ENCODE results near the gene ANKRD12. TPM values are rescaled to one million over a fixed set of nuclear protein-coding genes. Genes with fewer than 3 reads are reported as not detected.

The ANKRD12 gene
- total and polyA plus RNA-seq, 7 donors = 5.7 to 49.0 (median 36.7) TPM

DNA sequence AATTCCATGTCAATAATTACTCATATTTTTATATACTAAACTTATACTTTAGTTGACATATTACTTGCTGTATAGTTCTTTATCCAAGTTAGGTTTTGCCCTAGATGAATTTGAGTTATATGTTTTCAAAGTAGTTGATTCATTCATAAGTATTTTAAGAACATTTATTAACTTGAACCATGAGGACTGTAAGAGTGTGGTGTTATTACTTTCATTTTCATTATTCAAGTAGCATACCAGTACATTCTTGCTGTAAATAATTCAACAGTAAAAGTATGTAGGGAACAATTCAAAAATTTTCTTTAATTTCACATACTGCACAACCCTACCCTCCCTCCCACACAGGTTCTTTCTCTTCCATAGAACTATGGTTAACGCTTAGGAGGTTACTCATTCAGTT is 75.4 kb downstream of the ANKRD12 start:
- no peak overlapping the region for H3K4me3 ChIP-seq
- intact Hi-C loops (cut with DNase I) = no loop called here
- no peak overlapping the region for H3K27ac ChIP-seq
- WGBS, 3 donors = 95 to 100% (median 100%) methylated on average over 1 of the region's 1 CpG
- DNase-seq (no peak), ATAC-seq (no peak)
- H3K4me1 ChIP-seq = peaks cover 2% of the 10 kb centered on the region
- no peaks in the 10 kb centered on the region for H3K27me3 ChIP-seq (ENCODE audit: insufficient read depth in 3 of 3, low read length in 2 of 3)
- TF ChIP-seq, protein P1, sequence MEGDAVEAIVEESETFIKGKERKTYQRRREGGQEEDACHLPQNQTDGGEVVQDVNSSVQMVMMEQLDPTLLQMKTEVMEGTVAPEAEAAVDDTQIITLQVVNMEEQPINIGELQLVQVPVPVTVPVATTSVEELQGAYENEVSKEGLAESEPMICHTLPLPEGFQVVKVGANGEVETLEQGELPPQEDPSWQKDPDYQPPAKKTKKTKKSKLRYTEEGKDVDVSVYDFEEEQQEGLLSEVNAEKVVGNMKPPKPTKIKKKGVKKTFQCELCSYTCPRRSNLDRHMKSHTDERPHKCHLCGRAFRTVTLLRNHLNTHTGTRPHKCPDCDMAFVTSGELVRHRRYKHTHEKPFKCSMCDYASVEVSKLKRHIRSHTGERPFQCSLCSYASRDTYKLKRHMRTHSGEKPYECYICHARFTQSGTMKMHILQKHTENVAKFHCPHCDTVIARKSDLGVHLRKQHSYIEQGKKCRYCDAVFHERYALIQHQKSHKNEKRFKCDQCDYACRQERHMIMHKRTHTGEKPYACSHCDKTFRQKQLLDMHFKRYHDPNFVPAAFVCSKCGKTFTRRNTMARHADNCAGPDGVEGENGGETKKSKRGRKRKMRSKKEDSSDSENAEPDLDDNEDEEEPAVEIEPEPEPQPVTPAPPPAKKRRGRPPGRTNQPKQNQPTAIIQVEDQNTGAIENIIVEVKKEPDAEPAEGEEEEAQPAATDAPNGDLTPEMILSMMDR (IDR thresholded peaks at IDR 0.05) = no peak
- peaks cover 3 to 75% of the 10 kb centered on the region in 2 donors for H3K36me3 ChIP-seq (ENCODE audit: insufficient read depth in 1 of 2, low read depth in 1 of 2)
- no peaks in the 10 kb centered on the region for H3K9me3 ChIP-seq

GRCh38 chr18:9215221-9215933 is 78.8 kb downstream of the ANKRD12 start:
- 56 to 58% (median 57%) methylated on average over 6 of the region's 6 CpGs for WGBS, 3 donors
- Histone ChIP-seq H3K27me3 (ENCODE audit: insufficient read depth in 3 of 3, low read length in 2 of 3) (no peaks in the 10 kb centered on the region), H3K9me3 (no peaks in the 10 kb centered on the region), H3K4me3 (no peak overlapping the region), H3K27ac (no peak overlapping the region), H3K4me1 (peaks cover 3% of the 10 kb centered on the region), H3K36me3 (ENCODE audit: insufficient read depth in 1 of 2, low read depth in 1 of 2) (peaks cover 3 to 88% of the 10 kb centered on the region in 2 donors)
- ATAC-seq (peak in 2 of 4 donors; percentile 17 to 19), DNase-seq (no peak)
- TF ChIP-seq, protein P1 (IDR thresholded peaks at IDR 0.05) = no peak
- intact Hi-C loops (cut with DNase I) = no loop called here

DNA sequence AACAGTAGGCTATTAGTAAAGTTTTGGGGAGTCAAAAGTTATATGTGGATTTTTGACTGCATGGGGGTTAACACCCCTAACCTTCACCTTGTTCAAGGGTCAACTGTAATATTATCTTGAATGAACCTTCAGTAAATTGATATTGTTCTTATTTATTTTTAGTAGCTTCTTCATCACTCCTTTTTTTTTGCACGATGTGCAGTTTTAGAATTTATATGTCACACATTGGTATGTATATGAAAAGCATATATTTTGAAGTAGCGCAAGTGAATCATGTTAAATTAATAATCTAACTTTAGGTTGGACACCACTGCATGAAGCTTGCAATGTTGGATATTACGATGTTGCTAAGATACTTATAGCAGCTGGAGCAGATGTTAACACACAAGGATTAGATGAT is 79.9 kb downstream of the ANKRD12 start:
- Histone ChIP-seq H3K36me3 (ENCODE audit: insufficient read depth in 1 of 2, low read depth in 1 of 2) (peaks cover 3 to 91% of the 10 kb centered on the region in 2 donors), H3K27me3 (ENCODE audit: insufficient read depth in 3 of 3, low read length in 2 of 3) (no peaks in the 10 kb centered on the region), H3K9me3 (no peaks in the 10 kb centered on the region), H3K4me1 (peaks cover 3% of the 10 kb centered on the region), H3K27ac (no peak overlapping the region), H3K4me3 (no peak overlapping the region)
- TF ChIP-seq, protein P1 (IDR thresholded peaks at IDR 0.05) = no peak
- DNase-seq = no peak
- intact Hi-C loops (cut with DNase I) = no loop called here
- 78 to 82% (median 79%) methylated on average over 3 of the region's 3 CpGs for WGBS, 3 donors
- ATAC-seq = peak in 1 of 4 donors; percentile 22

- H3K36me3 ChIP-seq (ENCODE audit: insufficient read depth in 1 of 2, low read depth in 1 of 2) = peaks cover 3 to 91% of the 10 kb centered on the region in 2 donors
- no peak overlapping the region for H3K27ac ChIP-seq
- H3K27me3 ChIP-seq (ENCODE audit: insufficient read depth in 3 of 3, low read length in 2 of 3) = no peaks in the 10 kb centered on the region
- no peak overlapping the region for H3K4me3 ChIP-seq
- intact Hi-C loops (cut with DNase I) = no loop called here
- ATAC-seq = no peak
- no peak for DNase-seq
- WGBS, 3 donors = 86 to 91% (median 90%) methylated on average over 3 of the region's 3 CpGs
- H3K4me1 ChIP-seq = peaks cover 3% of the 10 kb centered on the region
- TF ChIP-seq, protein P1 (IDR thresholded peaks at IDR 0.05) = no peak
- no peaks in the 10 kb centered on the region for H3K9me3 ChIP-seq
These were observed 81.3 kb downstream of the ANKRD12 start for GRCh38 chr18:9217743-9218451.

All from psoas muscle (tissue), 8 donors.